Measurements from ENCODE around the gene C3orf80.

Gene C3orf80

GRCh38 chr3:160184655-160185054 is 40.6 kb upstream of the C3orf80 start:
- Histone ChIP-seq H3K27ac (ENCODE audit: low read length) (no peak overlapping the region), H3K27me3 (ENCODE audit: insufficient read depth, low read length, poor library complexity) (no peaks in the 10 kb centered on the region), H3K4me2 (ENCODE audit: insufficient read depth, low read length) (no peak overlapping the region), H3K4me3 (ENCODE audit: low read depth in 1 of 2, low read length in 2 of 2) (no peak overlapping the region), H3K79me2 (ENCODE audit: insufficient read depth, low read length) (no peaks in the 10 kb centered on the region), H3K9ac (ENCODE audit: low read depth, low read length) (no peak overlapping the region), H3K36me3 (ENCODE audit: insufficient read depth, low read length) (no peaks in the 10 kb centered on the region), H3K4me1 (ENCODE audit: insufficient read depth, low read length) (no peaks in the 10 kb centered on the region), H4K20me1 (ENCODE audit: insufficient read depth, low read length) (no peaks in the 10 kb centered on the region), H3K9me3 (ENCODE audit: insufficient read depth, low read length, severe bottlenecking) (no peaks in the 10 kb centered on the region), H2AFZ (ENCODE audit: low read depth, low read length) (no peak overlapping the region)
- TF ChIP-seq EZH2 (IDR thresholded peaks at IDR 0.05; ENCODE audit: borderline replicate concordance, low read depth, low read length, severe bottlenecking) (no peak), CTCF (IDR thresholded peaks at IDR 0.05; ENCODE audit: borderline replicate concordance, extremely low read depth, low read length, poor library complexity, severe bottlenecking) (no peak)
- ATAC-seq (ENCODE audit: insufficient read depth, low read depth) (no peak), DNase-seq (no peak)

- Histone ChIP-seq H2AFZ (ENCODE audit: low read depth, low read length) (no peak overlapping the region), H3K9me3 (ENCODE audit: insufficient read depth, low read length, severe bottlenecking) (no peaks in the 10 kb centered on the region), H3K79me2 (ENCODE audit: insufficient read depth, low read length) (no peaks in the 10 kb centered on the region), H3K4me1 (ENCODE audit: insufficient read depth, low read length) (no peaks in the 10 kb centered on the region), H3K4me3 (ENCODE audit: low read depth in 1 of 2, low read length in 2 of 2) (no peak overlapping the region), H3K36me3 (ENCODE audit: insufficient read depth, low read length) (no peaks in the 10 kb centered on the region), H3K9ac (ENCODE audit: low read depth, low read length) (no peak overlapping the region), H4K20me1 (ENCODE audit: insufficient read depth, low read length) (no peaks in the 10 kb centered on the region), H3K4me2 (ENCODE audit: insufficient read depth, low read length) (no peak overlapping the region), H3K27me3 (ENCODE audit: insufficient read depth, low read length, poor library complexity) (no peaks in the 10 kb centered on the region), H3K27ac (ENCODE audit: low read length) (no peak overlapping the region)
- no peak for DNase-seq
- TF ChIP-seq CTCF (IDR thresholded peaks at IDR 0.05; ENCODE audit: borderline replicate concordance, extremely low read depth, low read length, poor library complexity, severe bottlenecking) (no peak), EZH2 (IDR thresholded peaks at IDR 0.05; ENCODE audit: borderline replicate concordance, low read depth, low read length, severe bottlenecking) (no peak)
- ATAC-seq (ENCODE audit: insufficient read depth, low read depth), result no peak
These were observed 39.5 kb upstream of the C3orf80 start for GRCh38 chr3:160185751-160186150.

- ATAC-seq (ENCODE audit: insufficient read depth, low read depth), result 0 out of 3 replicates have a peak, but pooled peaks have one; percentile 45
- H4K20me1 ChIP-seq (ENCODE audit: insufficient read depth, low read length), result no peaks in the 10 kb centered on the region
- no peaks in the 10 kb centered on the region for H3K4me1 ChIP-seq (ENCODE audit: insufficient read depth, low read length)
- H3K4me3 ChIP-seq (ENCODE audit: low read depth in 1 of 2, low read length in 2 of 2), result no peak overlapping the region
- DNase-seq, result no peak
- no peaks in the 10 kb centered on the region for H3K79me2 ChIP-seq (ENCODE audit: insufficient read depth, low read length)
- H3K27ac ChIP-seq (ENCODE audit: low read length), result no peak overlapping the region
- H3K4me2 ChIP-seq (ENCODE audit: insufficient read depth, low read length), result no peak overlapping the region
- TF ChIP-seq CTCF (IDR thresholded peaks at IDR 0.05; ENCODE audit: borderline replicate concordance, extremely low read depth, low read length, poor library complexity, severe bottlenecking) (no peak), EZH2 (IDR thresholded peaks at IDR 0.05; ENCODE audit: borderline replicate concordance, low read depth, low read length, severe bottlenecking) (no peak)
- H2AFZ ChIP-seq (ENCODE audit: low read depth, low read length), result no peak overlapping the region
- no peaks in the 10 kb centered on the region for H3K36me3 ChIP-seq (ENCODE audit: insufficient read depth, low read length)
- no peaks in the 10 kb centered on the region for H3K9me3 ChIP-seq (ENCODE audit: insufficient read depth, low read length, severe bottlenecking)
- H3K27me3 ChIP-seq (ENCODE audit: insufficient read depth, low read length, poor library complexity), result no peaks in the 10 kb centered on the region
- H3K9ac ChIP-seq (ENCODE audit: low read depth, low read length), result no peak overlapping the region
These were observed 37.9 kb upstream of the C3orf80 start for GRCh38 chr3:160187288-160187687.
